Epithelial cell of proximal tubule (primary cell): ENCODE data around the gene NANOS2. TPM values are rescaled to one million over a fixed set of nuclear protein-coding genes. Genes with fewer than 3 reads are reported as not detected.

Experiments
- DNase-seq: peaks from one replicate; pipeline ENCODE4 v3.0.0-alpha.2; 2011; ENCODE audit warnings: low read depth
- H3K4me3 ChIP-seq: 2 replicates; pipeline ENCODE4 v1.5.1; 2011; ENCODE audit warnings: low read depth, mild to moderate bottlenecking, low read length
- CTCF ChIP-seq: conservative IDR thresholded peaks from 2 replicates; pipeline ENCODE4 v1.5.1; 2012; ENCODE audit warnings: low read depth, mild to moderate bottlenecking, low read length
- total RNA-seq: library from RNA; depleted of rRNA; stranded (reverse); fragments of >200 nt; gene quantifications from 2 replicates; pipeline ENCODE4 v1.2.3, GENCODE V29; 2015

The NANOS2 gene
- total RNA-seq, 1 donor from 2014 or later: not detected

GRCh38 chr19:45885556-45886426 lies 28.8 kb downstream of the NANOS2 start, which contains the start of gene IRF2BP1:
Gene IRF2BP1 (minus strand): TSS chr19:45886141. CDS start chr19:45885774, 367 bp downstream.
- DNase-seq: peak; percentile 61
- H3K4me3 ChIP-seq: peak within 1 kb of the TSS; percentile 70
- no peak for TF ChIP-seq CTCF

GRCh38 chr19:45884682-45885555 lies 29.7 kb downstream of the NANOS2 start:
- DNase-seq: no peak
- no peak for TF ChIP-seq CTCF

GRCh38 chr19:45883881-45884681 lies 30.5 kb downstream of the NANOS2 start:
- DNase-seq: no peak
- H3K4me3 ChIP-seq: peak overlapping the region; percentile 34
- TF ChIP-seq CTCF: no peak

More at GRCh38 chr19:45884682-45885555, 29.7 kb downstream of the NANOS2 start:
- peak overlapping the region; percentile 70 for H3K4me3 ChIP-seq

GRCh38 chr19:45883586-45883880 lies 31.0 kb downstream of the NANOS2 start:
- no peak for DNase-seq
- TF ChIP-seq CTCF: no peak
- peak overlapping the region; percentile 34 for H3K4me3 ChIP-seq

GRCh38 chr19:45882652-45883585 lies 31.7 kb downstream of the NANOS2 start:
- TF ChIP-seq CTCF: peak; percentile 100
- DNase-seq: no peak
- H3K4me3 ChIP-seq: peak overlapping the region; percentile 72
